T-helper 9 cell (primary cell): Measurements from ENCODE around the gene ULK4.
"Not testable (repeated sequence)": the region's sequence is repeated elsewhere in the genome, so short reads cannot be mapped to it uniquely, and the experiment has no call there.

Experiments used
- DNase-seq: peaks from one replicate; pipeline ENCODE4 v3.0.0-alpha.2; 2020

The ULK4 gene

GRCh38 chr3:41863024-41863423 lies 98.9 kb downstream of the ULK4 start:
- DNase-seq, result no peak

GRCh38 chr3:41860489-41860888 lies 101.4 kb downstream of the ULK4 start:
- not testable (repeated sequence) for DNase-seq

GRCh38 chr3:41854956-41855355 lies 106.9 kb downstream of the ULK4 start:
- DNase-seq, result no peak

- no peak for DNase-seq
Observed at GRCh38 chr3:41853540-41854196, 108.2 kb downstream of the ULK4 start.

GRCh38 chr3:41848753-41849574 lies 112.9 kb downstream of the ULK4 start:
- no peak for DNase-seq

GRCh38 chr3:41847679-41848078 lies 114.2 kb downstream of the ULK4 start:
- DNase-seq, result no peak

- no peak for DNase-seq
Observed at GRCh38 chr3:41846850-41847249, 115.1 kb downstream of the ULK4 start.

- no peak for DNase-seq
Observed at GRCh38 chr3:41845826-41846225, 116.1 kb downstream of the ULK4 start.

- not testable (repeated sequence) for DNase-seq
Observed at GRCh38 chr3:41844256-41844655, 117.6 kb downstream of the ULK4 start.

- DNase-seq, result not testable (repeated sequence)
Observed at GRCh38 chr3:41840936-41841668, 120.8 kb downstream of the ULK4 start.

GRCh38 chr3:41836360-41837134 lies 125.4 kb downstream of the ULK4 start:
- no peak for DNase-seq

GRCh38 chr3:41833628-41834027 lies 128.3 kb downstream of the ULK4 start:
- DNase-seq, result no peak

GRCh38 chr3:41819236-41819635 lies 142.7 kb downstream of the ULK4 start:
- no peak for DNase-seq

GRCh38 chr3:41808618-41809017 lies 153.3 kb downstream of the ULK4 start:
- DNase-seq, result no peak

- DNase-seq, result no peak
Observed at GRCh38 chr3:41808152-41808551, 153.8 kb downstream of the ULK4 start.

- no peak for DNase-seq
Observed at GRCh38 chr3:41794748-41795589, 166.9 kb downstream of the ULK4 start.

- DNase-seq, result no peak
Observed at GRCh38 chr3:41792806-41793205, 169.1 kb downstream of the ULK4 start.

GRCh38 chr3:41769106-41769505 lies 192.8 kb downstream of the ULK4 start:
- DNase-seq, result no peak

GRCh38 chr3:41768363-41768762 lies 193.5 kb downstream of the ULK4 start:
- no peak for DNase-seq

GRCh38 chr3:41762867-41763266 lies 199.0 kb downstream of the ULK4 start:
- not testable (repeated sequence) for DNase-seq

GRCh38 chr3:41753651-41754050 lies 208.3 kb downstream of the ULK4 start:
- no peak for DNase-seq

GRCh38 chr3:41751597-41751996 lies 210.3 kb downstream of the ULK4 start:
- DNase-seq, result no peak
